ENCODE results near the gene KLHL40.

The KLHL40 gene

DNA sequence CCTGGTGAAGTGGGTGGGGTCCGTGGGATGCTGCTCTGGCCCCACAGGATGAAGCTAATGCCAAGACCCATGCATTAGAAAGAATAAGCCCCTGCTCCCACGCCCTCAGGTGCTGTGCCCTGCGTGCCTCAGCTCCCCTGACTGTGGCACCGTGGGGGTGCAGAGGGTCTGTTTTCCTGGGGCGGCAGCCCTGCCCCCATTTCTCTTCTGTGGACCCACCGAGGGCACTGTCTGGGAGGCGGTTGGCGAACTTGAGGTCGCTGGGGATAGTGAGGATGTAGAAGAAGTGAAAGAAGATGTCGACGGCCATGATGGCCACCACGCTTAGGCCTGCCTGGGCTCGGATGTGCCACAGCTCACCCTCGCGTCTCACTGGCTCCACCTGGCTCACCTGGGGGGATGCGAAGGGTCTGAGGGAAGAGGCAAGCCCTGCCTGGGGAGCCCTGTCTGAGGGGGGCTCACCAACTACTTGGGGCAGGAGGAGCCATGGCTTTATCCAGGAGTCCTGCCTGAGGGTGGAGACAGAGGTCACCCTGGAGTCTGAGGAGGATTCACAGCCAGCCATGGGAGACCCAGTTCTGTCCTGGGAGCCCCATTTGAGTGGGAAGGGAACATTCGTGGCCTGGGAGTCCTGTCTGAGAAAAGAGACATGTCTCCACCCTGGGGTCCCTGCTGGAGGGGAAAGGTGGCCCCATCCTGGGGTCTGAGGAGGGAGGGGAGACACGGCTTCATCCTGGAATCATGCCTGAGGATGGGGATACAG is 12.1 kb downstream of the KLHL40 start:
- H3K4me1 ChIP-seq (ENCODE audit: insufficient read depth, low read length): no peaks in the 10 kb centered on the region
- H3K4me3 ChIP-seq (ENCODE audit: low read length): no peak overlapping the region
- no peaks in the 10 kb centered on the region for H3K9me3 ChIP-seq (ENCODE audit: insufficient read depth, low read depth, low read length)
- no peaks in the 10 kb centered on the region for H3K27me3 ChIP-seq (ENCODE audit: insufficient read depth, low read length)
- H3K9ac ChIP-seq (ENCODE audit: low read depth, low read length): no peak overlapping the region
- no peak overlapping the region for H3K27ac ChIP-seq (ENCODE audit: low read length)
- H3K36me3 ChIP-seq (ENCODE audit: insufficient read depth, low read depth, low read length): no peaks in the 10 kb centered on the region

DNA sequence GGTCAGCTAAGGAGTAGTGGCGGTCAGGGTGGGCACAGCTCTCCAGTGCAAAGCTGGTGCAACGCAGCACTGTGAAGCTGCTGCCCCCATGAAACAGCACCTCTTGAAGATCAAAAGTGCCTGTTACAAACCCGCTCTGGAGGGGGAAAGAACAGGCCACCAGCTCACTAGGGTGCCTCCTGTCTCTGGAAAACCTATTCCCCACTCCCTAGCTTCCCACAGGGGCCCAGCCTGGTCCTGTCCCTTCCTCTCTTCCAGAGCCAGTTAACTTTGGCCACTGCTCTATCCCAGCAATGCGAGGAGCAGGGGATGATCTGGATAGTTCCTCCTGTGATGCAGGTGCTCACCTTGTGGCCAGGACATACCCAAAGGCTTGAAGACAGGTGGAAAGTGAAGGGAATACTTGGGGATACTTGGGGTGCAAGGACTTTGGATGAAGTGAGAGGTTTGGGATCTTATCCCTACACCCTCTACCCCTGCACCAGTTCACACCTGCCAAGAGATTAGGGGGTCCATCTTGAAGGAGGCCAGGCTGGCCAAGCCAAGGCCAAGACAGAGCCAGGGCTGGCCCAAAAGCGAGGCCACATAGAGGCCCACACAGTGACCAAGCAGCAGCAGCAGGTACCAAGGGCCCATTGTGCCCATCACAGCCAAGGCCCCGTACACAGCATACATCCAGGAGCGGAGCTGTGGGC is 13.0 kb downstream of the KLHL40 start:
- H3K9ac ChIP-seq (ENCODE audit: low read depth, low read length): no peak overlapping the region
- no peak overlapping the region for H3K27ac ChIP-seq (ENCODE audit: low read length)
- H3K4me1 ChIP-seq (ENCODE audit: insufficient read depth, low read length): no peaks in the 10 kb centered on the region
- H3K36me3 ChIP-seq (ENCODE audit: insufficient read depth, low read depth, low read length): no peaks in the 10 kb centered on the region
- H3K27me3 ChIP-seq (ENCODE audit: insufficient read depth, low read length): no peaks in the 10 kb centered on the region
- H3K4me3 ChIP-seq (ENCODE audit: low read length): no peak overlapping the region
- H3K9me3 ChIP-seq (ENCODE audit: insufficient read depth, low read depth, low read length): no peaks in the 10 kb centered on the region

- H3K27ac ChIP-seq (ENCODE audit: low read length): no peak overlapping the region
- no peaks in the 10 kb centered on the region for H3K9me3 ChIP-seq (ENCODE audit: insufficient read depth, low read depth, low read length)
- no peaks in the 10 kb centered on the region for H3K27me3 ChIP-seq (ENCODE audit: insufficient read depth, low read length)
- H3K36me3 ChIP-seq (ENCODE audit: insufficient read depth, low read depth, low read length): no peaks in the 10 kb centered on the region
- H3K9ac ChIP-seq (ENCODE audit: low read depth, low read length): no peak overlapping the region
- H3K4me3 ChIP-seq (ENCODE audit: low read length): no peak overlapping the region
- no peaks in the 10 kb centered on the region for H3K4me1 ChIP-seq (ENCODE audit: insufficient read depth, low read length)
Measured at GRCh38 chr3:42698911-42699230, 13.5 kb downstream of the KLHL40 start.

DNA sequence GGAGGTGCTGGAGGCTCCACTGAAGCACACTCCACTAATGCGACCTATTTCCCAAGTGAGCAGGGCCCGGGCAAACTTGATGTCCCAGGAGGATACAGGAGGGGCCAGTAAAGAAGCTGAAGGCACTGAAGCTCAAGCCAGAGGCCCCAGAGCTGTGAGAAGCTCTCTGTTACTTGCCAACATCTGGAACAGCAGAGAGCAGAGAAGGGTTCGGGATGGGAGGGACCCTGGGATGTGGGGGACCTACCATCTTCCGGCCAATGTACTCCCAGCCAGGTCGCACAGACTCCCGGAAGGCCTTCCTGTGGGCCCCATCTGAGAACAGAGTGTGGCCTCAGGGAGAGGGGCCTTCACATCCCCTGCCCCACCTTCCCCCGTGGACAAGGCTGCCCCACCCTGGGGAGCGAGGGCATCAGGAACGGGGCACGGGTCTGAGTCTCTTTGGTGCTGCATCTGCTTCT is 14.2 kb downstream of the KLHL40 start:
- Histone ChIP-seq H3K4me3 (ENCODE audit: low read length) (no peak overlapping the region), H3K9ac (ENCODE audit: low read depth, low read length) (no peak overlapping the region), H3K4me1 (ENCODE audit: insufficient read depth, low read length) (no peaks in the 10 kb centered on the region), H3K27ac (ENCODE audit: low read length) (no peak overlapping the region), H3K27me3 (ENCODE audit: insufficient read depth, low read length) (no peaks in the 10 kb centered on the region), H3K36me3 (ENCODE audit: insufficient read depth, low read depth, low read length) (no peaks in the 10 kb centered on the region), H3K9me3 (ENCODE audit: insufficient read depth, low read depth, low read length) (no peaks in the 10 kb centered on the region)

- Histone ChIP-seq H3K27me3 (ENCODE audit: insufficient read depth, low read length) (no peaks in the 10 kb centered on the region), H3K4me3 (ENCODE audit: low read length) (no peak overlapping the region), H3K9ac (ENCODE audit: low read depth, low read length) (no peak overlapping the region), H3K9me3 (ENCODE audit: insufficient read depth, low read depth, low read length) (no peaks in the 10 kb centered on the region), H3K27ac (ENCODE audit: low read length) (no peak overlapping the region), H3K36me3 (ENCODE audit: insufficient read depth, low read depth, low read length) (no peaks in the 10 kb centered on the region), H3K4me1 (ENCODE audit: insufficient read depth, low read length) (no peaks in the 10 kb centered on the region)
Measured at GRCh38 chr3:42700366-42701288, 15.3 kb downstream of the KLHL40 start.

- Histone ChIP-seq H3K9me3 (ENCODE audit: insufficient read depth, low read depth, low read length) (no peaks in the 10 kb centered on the region), H3K4me3 (ENCODE audit: low read length) (no peak overlapping the region), H3K4me1 (ENCODE audit: insufficient read depth, low read length) (no peaks in the 10 kb centered on the region), H3K36me3 (ENCODE audit: insufficient read depth, low read depth, low read length) (no peaks in the 10 kb centered on the region), H3K27me3 (ENCODE audit: insufficient read depth, low read length) (no peaks in the 10 kb centered on the region), H3K27ac (ENCODE audit: low read length) (no peak overlapping the region), H3K9ac (ENCODE audit: low read depth, low read length) (no peak overlapping the region)
Measured at GRCh38 chr3:42701371-42702065, 16.2 kb downstream of the KLHL40 start.

GRCh38 chr3:42702066-42702951 is 17.0 kb downstream of the KLHL40 start, which contains the start of gene HHATL:
Gene HHATL, minus strand, starts transcription at chr3:42702798. Its CDS starts 1,972 bp downstream, at chr3:42700826.
- Histone ChIP-seq H3K4me3 (ENCODE audit: low read length) (no peak within 1 kb of the TSS), H3K9ac (ENCODE audit: low read depth, low read length) (no peak within 1 kb of the TSS), H3K9me3 (ENCODE audit: insufficient read depth, low read depth, low read length) (no peaks in the 10 kb centered on the region), H3K27me3 (ENCODE audit: insufficient read depth, low read length) (no peaks in the 10 kb centered on the region), H3K36me3 (ENCODE audit: insufficient read depth, low read depth, low read length) (no peaks in the 10 kb centered on the region), H3K27ac (ENCODE audit: low read length) (no peak within 1 kb of the TSS), H3K4me1 (ENCODE audit: insufficient read depth, low read length) (no peaks in the 10 kb centered on the region)

DNA sequence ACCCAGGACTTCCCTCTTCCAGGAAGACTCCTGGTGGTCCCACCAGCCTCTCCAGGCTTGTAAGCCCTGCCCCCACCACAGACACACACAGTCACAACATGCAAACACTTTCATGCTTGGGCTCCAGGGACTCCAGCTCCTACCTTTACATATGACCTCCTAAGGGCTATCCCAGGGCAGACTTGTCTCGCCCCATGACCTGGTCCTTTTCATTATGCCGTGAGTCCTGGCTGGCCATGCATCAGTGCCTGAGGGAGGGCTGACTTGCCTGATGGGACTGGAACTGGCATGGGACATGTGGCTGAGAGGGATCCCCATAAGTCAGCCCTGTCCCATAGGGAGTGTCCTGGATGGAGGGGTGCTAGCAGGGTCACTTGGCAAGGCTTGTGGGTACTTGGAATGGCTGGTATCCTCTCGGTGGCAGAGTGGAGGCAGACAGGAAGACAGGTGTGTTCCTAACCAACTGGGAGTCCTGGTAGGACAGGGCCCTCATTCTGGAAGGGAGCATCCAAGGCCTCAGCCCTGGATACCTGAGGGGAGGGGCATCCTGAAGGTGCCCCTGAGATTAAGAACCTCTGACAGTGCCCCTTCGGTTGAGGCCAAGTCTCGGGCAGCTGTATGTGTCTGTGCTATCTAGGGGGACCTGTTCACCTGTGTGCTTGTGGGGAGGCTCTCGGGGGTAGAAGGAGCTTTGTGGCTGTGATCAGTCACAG is 17.8 kb downstream of the KLHL40 start:
- H3K27me3 ChIP-seq (ENCODE audit: insufficient read depth, low read length): no peaks in the 10 kb centered on the region
- H3K9ac ChIP-seq (ENCODE audit: low read depth, low read length): no peak overlapping the region
- no peak overlapping the region for H3K27ac ChIP-seq (ENCODE audit: low read length)

GRCh38 chr3:42703695-42704025 is 18.3 kb downstream of the KLHL40 start:
- Histone ChIP-seq H3K4me1 (ENCODE audit: insufficient read depth, low read length) (no peaks in the 10 kb centered on the region), H3K36me3 (ENCODE audit: insufficient read depth, low read depth, low read length) (no peaks in the 10 kb centered on the region), H3K27me3 (ENCODE audit: insufficient read depth, low read length) (no peaks in the 10 kb centered on the region), H3K9ac (ENCODE audit: low read depth, low read length) (no peak overlapping the region), H3K27ac (ENCODE audit: low read length) (no peak overlapping the region), H3K4me3 (ENCODE audit: low read length) (no peak overlapping the region), H3K9me3 (ENCODE audit: insufficient read depth, low read depth, low read length) (no peaks in the 10 kb centered on the region)

More for the DNA sequence above, 17.8 kb downstream of the KLHL40 start:
- no peaks in the 10 kb centered on the region for H3K9me3 ChIP-seq (ENCODE audit: insufficient read depth, low read depth, low read length)
- H3K4me1 ChIP-seq (ENCODE audit: insufficient read depth, low read length): no peaks in the 10 kb centered on the region
- no peaks in the 10 kb centered on the region for H3K36me3 ChIP-seq (ENCODE audit: insufficient read depth, low read depth, low read length)
- H3K4me3 ChIP-seq (ENCODE audit: low read length): no peak overlapping the region

GRCh38 chr3:42704136-42704841 is 19.0 kb downstream of the KLHL40 start:
- H3K36me3 ChIP-seq (ENCODE audit: insufficient read depth, low read depth, low read length): no peaks in the 10 kb centered on the region
- H3K4me3 ChIP-seq (ENCODE audit: low read length): no peak overlapping the region
- H3K27me3 ChIP-seq (ENCODE audit: insufficient read depth, low read length): no peaks in the 10 kb centered on the region
- no peak overlapping the region for H3K9ac ChIP-seq (ENCODE audit: low read depth, low read length)
- H3K9me3 ChIP-seq (ENCODE audit: insufficient read depth, low read depth, low read length): no peaks in the 10 kb centered on the region
- no peak overlapping the region for H3K27ac ChIP-seq (ENCODE audit: low read length)
- no peaks in the 10 kb centered on the region for H3K4me1 ChIP-seq (ENCODE audit: insufficient read depth, low read length)

Data from iPS-20b (cell line).